Stimulated activated memory B cell treated with anti-CD40 and anti-IgM and Interleukin-4, amounts not matched to agents 10 μg/mL and 1 μg/mL and 100 μg/mL, for 72 hours (primary cell): ENCODE results near the gene UNKL.

Experiments
- ATAC-seq: fragments of 150-1000 bp; cut with Tn5 transposase; 2 replicates; pipeline ENCODE4 v1.10.0; 2021
- H3K27ac Mint-ChIP-seq: one replicate; pipeline ENCODE4 v1.8.0; 2022; ENCODE audit warnings: mild to moderate bottlenecking, mixed read lengths
- H3K27me3 Mint-ChIP-seq: one replicate; pipeline ENCODE4 v1.8.0; 2022; ENCODE audit warnings: mixed read lengths
- H3K36me3 Mint-ChIP-seq: one replicate; pipeline ENCODE4 v1.8.0; 2022; ENCODE audit warnings: mixed read lengths
- H3K4me1 Mint-ChIP-seq: one replicate; pipeline ENCODE4 v1.8.0; 2022; ENCODE audit warnings: mixed read lengths
- H3K4me3 Mint-ChIP-seq: one replicate; pipeline ENCODE4 v1.8.0; 2022; ENCODE audit warnings: mild to moderate bottlenecking, moderate library complexity, mixed read lengths
- H3K9me3 Mint-ChIP-seq: one replicate; pipeline ENCODE4 v1.8.0; 2022; ENCODE audit warnings: mixed read lengths

UNKL gene

DNA sequence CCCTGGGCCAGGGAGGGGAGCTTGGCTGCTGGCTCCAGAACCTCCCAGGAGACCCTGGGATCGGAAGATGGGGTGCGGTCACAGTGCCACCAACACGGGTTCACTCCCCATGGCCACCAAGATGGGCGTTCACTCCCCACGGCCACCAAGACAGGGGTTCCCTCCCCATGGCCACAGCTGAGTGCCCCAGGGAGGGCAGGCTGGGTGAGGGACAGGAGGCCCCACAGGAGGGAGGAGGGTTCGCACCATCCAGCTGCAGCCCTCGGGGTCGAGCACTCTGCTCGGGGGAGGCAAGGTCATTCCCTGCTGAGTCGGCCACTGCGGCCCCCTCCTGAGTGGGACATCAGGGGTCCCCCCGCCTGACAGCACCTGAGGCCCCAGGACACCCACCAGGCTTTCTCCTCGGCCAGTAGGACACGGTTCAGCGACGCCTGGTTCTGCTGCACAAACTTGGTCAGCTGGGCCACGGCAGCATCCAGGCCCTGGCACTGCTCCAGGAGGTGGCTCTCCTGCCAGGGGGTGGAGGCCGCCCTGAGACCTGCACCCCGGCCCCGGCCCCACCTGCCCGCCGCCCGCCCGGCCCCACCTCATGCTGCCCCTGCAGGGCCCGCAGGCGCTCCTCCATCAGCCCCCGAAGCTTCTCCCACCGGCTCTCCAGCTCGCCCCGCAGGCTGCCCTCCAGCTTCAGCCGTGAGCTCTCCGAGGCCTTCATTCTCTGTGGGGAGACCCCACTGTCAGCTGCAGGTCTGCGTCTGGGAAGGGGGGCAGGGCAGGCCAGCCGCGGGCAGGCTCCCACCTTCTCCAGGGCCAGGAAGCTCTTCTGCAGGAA, 23.9 kb upstream of the UNKL start:
- Mint-ChIP-seq H3K9me3 (no peaks in the 10 kb centered on the region), H3K4me1 (no peaks in the 10 kb centered on the region), H3K36me3 (peaks cover 16% of the 10 kb centered on the region), H3K4me3 (no peak overlapping the region), H3K27me3 (no peaks in the 10 kb centered on the region), H3K27ac (no peak overlapping the region)
- no peak for ATAC-seq

DNA sequence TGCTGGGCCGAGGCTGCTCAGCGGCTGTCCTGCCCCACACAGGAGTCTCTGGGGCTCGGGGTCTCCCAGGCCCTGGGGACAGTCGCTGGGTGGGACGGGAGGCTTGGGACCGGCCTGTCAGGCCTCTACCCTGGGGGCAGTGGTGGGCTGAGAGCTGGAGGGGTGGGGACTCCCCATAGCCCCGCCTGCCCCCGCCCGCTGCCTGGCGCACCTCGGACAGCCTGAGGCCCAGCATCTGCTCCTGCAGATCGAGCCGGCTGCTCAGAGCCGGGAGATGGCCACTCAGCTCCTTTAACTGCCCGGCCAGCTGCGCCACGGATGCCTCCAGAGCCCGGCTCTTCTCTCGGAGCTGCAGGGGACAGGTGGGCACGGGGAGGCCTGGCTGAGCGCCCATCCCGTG, 23.1 kb upstream of the UNKL start:
- no peak for ATAC-seq
- H3K36me3 Mint-ChIP-seq, result peaks cover 16% of the 10 kb centered on the region

DNA sequence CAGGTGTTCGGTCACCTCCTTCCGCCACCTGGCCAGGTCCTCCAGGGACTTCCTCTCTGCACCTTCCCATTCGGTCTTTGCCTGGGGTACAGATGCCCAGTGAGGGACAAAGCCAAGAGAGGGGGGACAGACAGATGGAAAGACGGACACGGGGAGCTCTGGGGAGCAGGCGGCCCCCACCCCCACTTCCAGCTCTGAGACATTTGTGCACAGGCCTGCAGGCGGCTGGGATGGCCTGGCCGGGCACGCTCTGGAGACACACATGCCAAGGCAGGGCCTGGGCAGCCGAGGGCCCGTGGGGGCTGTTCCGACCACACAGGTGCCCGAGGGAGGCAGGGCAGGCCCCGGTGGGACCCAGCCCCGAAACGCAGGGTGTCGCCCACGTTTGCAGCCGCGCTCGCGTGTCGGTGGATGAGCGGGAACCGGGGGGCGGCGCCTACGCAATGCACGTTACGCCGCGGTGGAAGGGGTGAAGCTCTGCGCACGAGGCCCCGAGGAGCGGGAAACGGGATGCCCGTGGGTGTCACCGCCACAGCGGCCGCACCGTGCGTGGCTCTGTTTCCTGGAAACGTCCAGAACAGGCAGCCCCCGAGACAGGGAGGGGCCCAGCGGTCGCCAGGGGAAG, 22.3 kb upstream of the UNKL start:
- no peak overlapping the region for H3K27ac Mint-ChIP-seq
- peaks cover 6% of the 10 kb centered on the region for H3K4me1 Mint-ChIP-seq
- no peak for ATAC-seq
- H3K9me3 Mint-ChIP-seq, result no peaks in the 10 kb centered on the region
- no peak overlapping the region for H3K4me3 Mint-ChIP-seq
- peaks cover 16% of the 10 kb centered on the region for H3K36me3 Mint-ChIP-seq
- H3K27me3 Mint-ChIP-seq, result no peaks in the 10 kb centered on the region

More for the DNA sequence above, 23.1 kb upstream of the UNKL start:
- Mint-ChIP-seq H3K9me3 (no peaks in the 10 kb centered on the region), H3K4me1 (no peaks in the 10 kb centered on the region), H3K4me3 (no peak overlapping the region), H3K27me3 (no peaks in the 10 kb centered on the region), H3K27ac (no peak overlapping the region)

DNA sequence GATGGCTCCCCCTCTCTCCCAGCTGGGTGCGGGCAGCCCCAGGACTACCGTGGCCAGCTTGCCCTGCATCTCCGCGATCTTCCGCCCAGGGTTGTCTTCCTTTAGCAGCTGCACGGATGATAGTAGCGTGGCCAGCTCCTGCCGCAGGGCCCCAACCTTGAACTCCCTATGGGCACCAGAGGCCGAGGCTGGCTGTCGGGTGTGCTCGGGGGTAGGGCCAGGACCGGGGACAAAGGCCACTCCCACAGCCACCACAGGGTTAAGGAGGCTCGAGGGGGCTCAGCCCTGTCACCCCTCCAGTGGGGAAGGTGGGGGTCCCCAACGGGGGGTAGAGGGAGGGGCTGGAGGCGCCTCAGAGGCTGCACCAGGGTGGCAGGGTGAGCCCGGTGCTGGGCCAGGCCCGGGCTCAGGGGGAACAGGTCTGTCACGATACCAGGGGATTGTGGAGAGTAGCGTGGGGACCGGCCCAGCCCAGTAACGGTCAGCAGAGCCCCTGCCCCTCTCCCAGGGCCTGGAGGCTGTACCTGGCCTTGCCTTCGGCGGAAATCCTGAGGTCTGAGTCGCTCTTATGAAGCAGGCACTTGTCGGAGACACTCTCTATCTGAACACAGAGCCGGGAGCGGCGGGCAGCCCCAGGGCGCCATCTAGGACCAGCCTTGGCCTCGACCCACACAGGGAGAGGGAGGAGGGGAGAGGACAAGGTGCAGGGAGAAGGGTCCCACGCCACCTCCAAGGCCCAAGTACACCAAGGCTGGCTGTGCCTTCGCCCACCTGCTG, 21.6 kb upstream of the UNKL start:
- no peak overlapping the region for H3K4me3 Mint-ChIP-seq
- H3K9me3 Mint-ChIP-seq, result no peaks in the 10 kb centered on the region
- ATAC-seq, result no peak
- H3K4me1 Mint-ChIP-seq, result peaks cover 8% of the 10 kb centered on the region
- H3K27ac Mint-ChIP-seq, result no peak overlapping the region
- H3K27me3 Mint-ChIP-seq, result no peaks in the 10 kb centered on the region
- H3K36me3 Mint-ChIP-seq, result peaks cover 16% of the 10 kb centered on the region

DNA sequence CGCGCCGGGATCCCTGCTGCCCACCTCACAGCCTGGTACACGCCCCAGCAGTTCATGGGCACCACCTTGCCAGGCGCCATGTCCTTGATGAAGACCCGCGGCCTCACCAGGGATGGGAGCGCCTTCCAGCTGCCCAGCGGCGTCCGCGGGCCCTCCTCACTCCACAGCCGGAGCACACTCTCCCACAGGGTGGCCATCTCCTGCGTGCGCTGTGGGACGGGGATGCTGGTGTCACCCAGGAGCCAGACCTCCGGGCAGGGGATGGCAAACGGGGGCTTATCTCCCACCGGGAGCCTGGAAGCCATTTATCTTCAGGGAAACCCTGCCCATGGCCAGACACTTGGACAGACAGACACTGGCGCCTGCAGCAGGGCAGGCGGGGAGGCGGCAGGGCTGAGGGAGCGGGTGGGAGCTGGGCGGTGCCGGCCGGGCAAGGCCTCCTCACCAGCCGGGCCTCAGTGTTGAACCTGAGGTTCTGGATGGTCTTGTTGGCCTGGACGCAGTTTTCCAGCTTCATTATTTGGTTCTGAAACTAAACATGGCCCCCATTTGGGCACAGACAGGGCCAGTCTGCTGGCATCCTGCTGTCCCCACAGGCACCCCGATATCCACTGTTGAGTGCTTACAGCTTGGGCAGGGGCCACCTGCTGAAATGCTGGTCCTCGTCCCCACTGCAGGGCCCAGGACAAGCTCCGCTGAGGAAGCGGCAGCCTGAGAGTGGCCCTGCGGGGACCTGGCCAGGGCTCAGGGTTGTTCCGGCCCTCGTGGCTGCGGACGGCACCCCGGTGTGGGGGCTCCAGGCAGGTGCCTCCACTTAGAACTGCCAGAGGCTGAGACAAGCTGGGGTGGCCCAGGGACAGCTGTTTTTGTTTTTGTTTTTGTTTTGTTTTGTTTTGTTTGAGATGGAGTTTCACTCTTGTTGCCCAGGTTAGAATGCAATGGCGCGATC, 20.4 kb upstream of the UNKL start:
- H3K4me1 Mint-ChIP-seq, result peaks cover 11% of the 10 kb centered on the region
- peaks cover 3% of the 10 kb centered on the region for H3K27me3 Mint-ChIP-seq
- no peaks in the 10 kb centered on the region for H3K9me3 Mint-ChIP-seq
- ATAC-seq, result no peak
- H3K27ac Mint-ChIP-seq, result no peak overlapping the region
- no peak overlapping the region for H3K4me3 Mint-ChIP-seq
- peaks cover 10% of the 10 kb centered on the region for H3K36me3 Mint-ChIP-seq

DNA sequence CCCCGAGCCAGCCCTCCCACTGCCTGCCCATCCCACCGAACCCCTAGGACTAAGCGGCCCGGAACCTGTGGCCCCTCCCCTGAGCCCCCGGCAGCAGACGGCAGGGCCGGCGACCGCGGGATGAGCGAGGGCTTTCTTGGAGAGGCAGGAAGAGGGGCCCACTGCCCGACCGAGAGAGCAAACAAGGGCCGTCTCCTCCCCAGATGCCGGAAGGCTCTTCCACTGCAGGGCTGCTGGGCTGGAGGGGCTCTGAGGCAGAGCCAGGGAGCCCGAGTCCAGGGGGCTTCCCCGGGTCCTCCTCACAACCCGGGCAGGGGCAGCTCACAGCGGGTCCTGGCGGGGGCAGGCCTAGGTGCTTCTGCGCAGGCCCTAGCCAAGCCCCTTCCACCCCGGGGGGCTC, 19.3 kb upstream of the UNKL start:
- peaks cover 15% of the 10 kb centered on the region for H3K4me1 Mint-ChIP-seq
- no peak for ATAC-seq
- peaks cover 10% of the 10 kb centered on the region for H3K36me3 Mint-ChIP-seq
- H3K27ac Mint-ChIP-seq, result no peak overlapping the region
- peaks cover 11% of the 10 kb centered on the region for H3K27me3 Mint-ChIP-seq
- no peaks in the 10 kb centered on the region for H3K9me3 Mint-ChIP-seq
- H3K4me3 Mint-ChIP-seq, result no peak overlapping the region

DNA sequence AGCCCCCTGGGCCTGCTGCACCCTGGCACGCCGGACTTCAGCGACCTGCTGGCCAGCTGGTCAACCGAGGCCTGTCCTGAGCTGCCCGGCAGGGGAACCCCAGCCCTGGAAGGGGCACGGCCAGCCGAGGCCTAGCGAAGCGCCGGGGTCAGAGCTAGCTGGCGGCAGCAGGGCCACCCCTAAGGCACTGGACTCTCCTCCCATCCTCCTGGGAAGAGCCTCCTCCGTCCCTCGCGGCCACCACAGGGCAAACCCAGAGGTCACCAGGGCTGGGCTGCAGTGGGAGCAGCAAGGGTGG, 18.7 kb upstream of the UNKL start:
- Mint-ChIP-seq H3K4me1 (peaks cover 15% of the 10 kb centered on the region), H3K36me3 (peaks cover 10% of the 10 kb centered on the region), H3K9me3 (no peaks in the 10 kb centered on the region), H3K27me3 (peaks cover 11% of the 10 kb centered on the region), H3K27ac (no peak overlapping the region), H3K4me3 (no peak overlapping the region)
- no peak for ATAC-seq

DNA sequence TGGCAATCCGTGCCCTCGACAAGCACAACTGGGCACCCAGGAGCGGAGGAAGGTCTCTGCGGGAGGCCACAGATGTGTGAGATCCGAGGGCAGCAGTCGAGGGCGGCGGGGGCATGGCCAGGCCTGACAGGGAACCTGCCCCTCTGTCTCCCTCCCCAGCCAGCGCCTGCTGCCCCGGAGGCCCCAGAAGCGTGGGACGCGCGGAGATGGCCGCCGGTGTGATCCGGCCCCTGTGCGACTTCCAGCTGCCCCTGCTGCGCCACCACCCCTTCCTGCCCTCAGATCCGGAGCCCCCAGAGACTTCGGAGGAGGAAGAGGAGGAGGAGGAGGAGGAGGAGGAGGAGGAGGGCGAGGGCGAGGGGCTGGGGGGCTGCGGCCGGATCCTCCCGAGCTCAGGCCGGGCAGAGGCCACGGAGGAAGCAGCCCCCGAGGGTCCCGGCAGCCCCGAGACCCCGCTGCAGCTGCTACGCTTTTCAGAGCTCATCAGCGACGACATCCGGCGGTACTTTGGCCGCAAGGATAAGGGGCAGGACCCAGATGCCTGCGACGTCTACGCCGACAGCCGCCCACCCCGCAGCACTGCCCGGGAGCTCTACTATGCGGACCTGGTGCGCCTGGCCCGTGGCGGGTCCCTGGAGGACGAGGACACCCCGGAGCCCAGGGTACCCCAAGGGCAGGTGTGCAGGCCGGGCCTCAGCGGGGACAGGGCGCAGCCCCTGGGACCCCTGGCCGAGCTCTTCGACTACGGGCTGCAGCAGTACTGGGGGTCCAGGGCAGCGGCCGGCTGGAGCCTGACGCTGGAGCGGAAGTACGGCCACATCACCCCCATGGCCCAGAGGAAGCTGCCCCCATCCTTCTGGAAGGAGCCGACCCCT, 18.1 kb upstream of the UNKL start:
- peak overlapping the region; percentile 34 for H3K4me3 Mint-ChIP-seq
- peaks cover 10% of the 10 kb centered on the region for H3K36me3 Mint-ChIP-seq
- peaks cover 15% of the 10 kb centered on the region for H3K4me1 Mint-ChIP-seq
- H3K9me3 Mint-ChIP-seq, result no peaks in the 10 kb centered on the region
- peaks cover 11% of the 10 kb centered on the region for H3K27me3 Mint-ChIP-seq
- H3K27ac Mint-ChIP-seq, result peak overlapping the region; percentile 33
- ATAC-seq, result no peak

DNA sequence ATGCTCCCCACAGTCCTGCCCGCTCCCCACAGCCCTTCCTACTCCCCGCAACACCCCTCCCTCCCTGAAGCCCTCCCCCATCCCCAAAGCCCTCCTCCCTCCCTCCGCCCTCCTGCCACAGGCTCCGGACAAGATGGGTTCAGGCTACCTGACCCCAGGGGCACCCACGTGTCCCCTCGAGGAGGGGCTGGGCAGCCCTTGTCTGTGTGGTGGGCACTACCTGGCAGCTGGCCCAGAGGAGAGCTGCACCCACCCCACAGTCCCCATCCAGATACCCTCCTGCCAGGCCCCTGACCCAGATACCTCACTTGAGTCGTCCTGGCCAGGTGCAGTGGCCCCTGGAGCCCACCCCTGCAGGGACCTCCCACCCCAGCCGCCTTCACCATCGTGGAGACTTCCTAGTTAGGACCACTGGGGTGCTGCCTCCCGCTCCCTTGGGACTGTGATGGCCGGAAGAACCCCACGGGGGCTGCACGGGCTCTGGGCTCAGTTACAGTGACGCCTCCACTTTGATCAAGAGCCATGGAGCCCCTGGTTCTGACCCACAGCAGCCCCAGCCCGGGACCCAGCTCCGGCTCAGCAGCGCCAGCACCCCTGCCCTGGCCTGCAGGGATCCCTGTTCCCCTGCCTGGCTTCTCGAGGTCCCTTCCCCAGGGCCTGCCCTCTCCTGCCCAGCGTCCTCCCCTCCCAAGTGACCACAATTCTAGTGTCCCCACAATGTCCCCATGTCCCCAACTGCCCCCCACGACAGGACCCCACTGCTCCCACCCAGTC, 17.2 kb upstream of the UNKL start:
- Mint-ChIP-seq H3K9me3 (no peaks in the 10 kb centered on the region), H3K36me3 (peaks cover 10% of the 10 kb centered on the region), H3K4me3 (no peak overlapping the region), H3K27ac (peak overlapping the region; percentile 33), H3K27me3 (peaks cover 11% of the 10 kb centered on the region), H3K4me1 (peaks cover 15% of the 10 kb centered on the region)
- ATAC-seq, result no peak

DNA sequence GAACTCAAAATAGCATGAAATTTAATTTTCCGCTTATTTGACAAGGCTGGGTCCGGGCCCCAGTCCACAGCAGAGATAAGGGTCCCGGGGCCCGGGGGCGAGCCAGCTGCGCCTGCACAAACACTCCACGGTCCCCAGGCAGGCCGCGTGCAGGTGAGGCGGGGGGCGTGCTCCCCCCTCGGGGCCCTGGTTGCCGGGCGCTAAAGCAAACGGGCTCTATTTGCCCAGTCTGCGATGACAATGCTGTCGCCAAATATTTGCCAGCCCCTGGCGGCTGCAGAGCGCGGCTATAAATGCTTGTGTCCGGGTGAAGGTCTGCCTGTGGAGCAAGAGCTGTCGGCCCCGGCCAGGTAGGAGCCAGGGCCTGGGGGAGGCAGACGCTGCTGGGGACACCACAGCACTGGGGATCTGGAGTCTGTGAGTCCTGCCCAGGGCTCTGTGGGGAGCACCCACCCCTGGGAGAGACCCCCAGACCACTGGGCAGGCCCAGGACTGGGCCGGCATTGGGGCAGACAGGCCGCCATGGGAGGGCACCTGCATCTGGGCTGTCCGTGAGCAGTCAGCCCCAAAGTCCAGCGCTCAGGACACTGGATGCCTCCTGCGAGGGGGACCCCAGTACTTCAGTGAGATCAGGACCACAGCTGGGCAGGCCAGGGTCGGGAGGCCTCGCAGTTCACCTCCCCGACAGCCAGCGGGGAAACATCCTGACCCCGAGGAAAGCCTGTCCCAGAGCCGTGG, 16.4 kb upstream of the UNKL start, which contains the start of gene PERCC1:
PERCC1 (plus strand) TSS at position 320 of the 738 bp plus-strand sequence. CDS start 1,516 bp downstream, outside the sequence.
- no peak within 1 kb of the TSS for H3K4me3 Mint-ChIP-seq
- H3K36me3 Mint-ChIP-seq, result peaks cover 4% of the 10 kb centered on the region
- peaks cover 15% of the 10 kb centered on the region for H3K4me1 Mint-ChIP-seq
- ATAC-seq, result no peak
- no peaks in the 10 kb centered on the region for H3K9me3 Mint-ChIP-seq
- peak within 1 kb of the TSS; percentile 33 for H3K27ac Mint-ChIP-seq
- H3K27me3 Mint-ChIP-seq, result peaks cover 11% of the 10 kb centered on the region

DNA sequence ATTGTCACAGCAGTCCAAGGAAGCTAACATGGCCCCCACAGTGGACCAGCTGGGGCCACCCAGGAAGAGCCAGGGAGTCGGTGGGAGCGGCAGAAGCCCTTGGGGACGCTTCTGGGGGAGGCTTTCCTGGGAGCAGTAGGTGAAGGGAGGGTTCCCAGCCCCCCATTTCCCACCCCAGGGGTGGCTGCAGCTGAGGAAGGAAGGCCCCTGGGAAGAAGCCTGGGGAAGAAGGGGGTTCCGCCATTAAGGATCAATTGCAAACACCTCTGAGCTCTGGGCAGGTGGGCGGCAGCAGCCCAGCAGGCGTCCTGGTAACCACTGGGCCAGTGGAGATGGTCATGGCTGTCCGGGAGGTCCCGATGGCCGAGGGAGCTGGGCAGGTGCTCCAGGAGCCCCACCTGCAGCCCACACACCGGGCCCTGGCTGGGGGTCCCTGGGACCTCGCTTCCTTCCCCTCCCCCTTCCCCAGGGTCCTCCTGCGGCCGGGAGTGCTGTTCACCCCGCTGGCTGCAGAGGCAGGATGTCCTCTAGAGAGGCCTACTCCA, 15.8 kb upstream of the UNKL start:
- Mint-ChIP-seq H3K4me1 (peaks cover 15% of the 10 kb centered on the region), H3K9me3 (no peaks in the 10 kb centered on the region)
- ATAC-seq, result no peak

DNA sequence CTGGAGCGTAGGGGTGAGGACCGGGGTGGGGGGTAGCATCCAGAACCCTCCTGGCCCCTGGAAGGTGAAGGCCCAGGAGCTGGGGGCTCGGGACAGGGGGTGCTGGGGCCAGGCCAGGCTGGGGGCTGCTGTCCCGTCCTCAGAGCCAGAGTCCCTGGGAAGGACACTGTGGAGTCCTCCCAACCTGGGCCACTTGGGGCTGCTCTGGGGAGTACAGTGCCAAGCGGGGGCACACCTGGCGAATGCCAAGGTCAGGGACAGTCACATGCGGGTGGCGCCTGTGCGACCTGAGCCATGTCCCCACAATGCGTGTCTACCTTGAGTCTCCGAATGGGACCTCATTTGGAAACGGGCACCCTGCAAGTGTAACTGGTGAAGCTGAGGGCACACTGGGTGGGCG, 15.1 kb upstream of the UNKL start:
- Mint-ChIP-seq H3K4me1 (peaks cover 15% of the 10 kb centered on the region), H3K36me3 (no peaks in the 10 kb centered on the region), H3K9me3 (no peaks in the 10 kb centered on the region), H3K4me3 (no peak overlapping the region), H3K27me3 (peaks cover 11% of the 10 kb centered on the region), H3K27ac (peak overlapping the region; percentile 18)
- ATAC-seq, result no peak

More for the DNA sequence above, 15.8 kb upstream of the UNKL start:
- H3K36me3 Mint-ChIP-seq, result no peaks in the 10 kb centered on the region
- no peak overlapping the region for H3K4me3 Mint-ChIP-seq
- peak overlapping the region; percentile 18 for H3K27ac Mint-ChIP-seq
- peaks cover 11% of the 10 kb centered on the region for H3K27me3 Mint-ChIP-seq

DNA sequence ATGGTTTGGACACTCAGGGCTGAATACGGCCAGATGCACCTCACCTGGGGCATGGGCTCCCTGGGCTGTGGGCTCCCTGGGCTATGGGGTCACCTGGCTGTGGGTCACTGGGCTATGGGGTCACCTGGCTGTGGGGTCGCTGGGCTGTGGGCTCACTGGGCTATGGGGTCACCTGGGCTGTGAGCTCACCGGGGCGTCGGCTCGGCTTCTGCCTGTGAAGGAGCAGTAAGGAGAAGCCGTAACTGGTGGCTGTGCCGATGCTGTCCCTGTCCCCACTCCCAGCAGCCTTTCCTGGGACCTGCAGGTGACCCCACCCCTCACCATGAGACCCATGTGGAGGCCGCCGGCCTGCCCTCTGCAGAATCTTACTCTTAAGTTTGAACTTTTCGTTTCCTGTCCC, 14.5 kb upstream of the UNKL start:
- Mint-ChIP-seq H3K27ac (peak overlapping the region; percentile 18), H3K4me3 (peak overlapping the region; percentile 23), H3K27me3 (peaks cover 11% of the 10 kb centered on the region), H3K9me3 (no peaks in the 10 kb centered on the region), H3K36me3 (no peaks in the 10 kb centered on the region), H3K4me1 (peaks cover 15% of the 10 kb centered on the region)
- no peak for ATAC-seq
